ENCODE results near the gene CRIM1. TPM values are rescaled to one million over a fixed set of nuclear protein-coding genes. Genes with fewer than 3 reads are reported as not detected.

CRIM1 gene
- total and polyA plus RNA-seq, 2 of the 8 experiments (the other 6 are each of a cell fraction or from before 2014, with no cell fraction given): 9.4 to 28.4 TPM

- no peak for TF ChIP-seq CBX5 (IDR thresholded peaks at IDR 0.05; ENCODE audit: low read depth, low read length)
- no peak for TF ChIP-seq RFX5 (IDR thresholded peaks at IDR 0.05; ENCODE audit: borderline replicate concordance, low read depth, low read length)
- no peak for TF ChIP-seq CEBPB (IDR thresholded peaks at IDR 0.05; ENCODE audit: low read depth, low read length)
Observed at GRCh38 chr2:36468463-36469105, 113.0 kb downstream of the CRIM1 start (continued).
